ENCODE results near the gene MTX1.

DNA sequence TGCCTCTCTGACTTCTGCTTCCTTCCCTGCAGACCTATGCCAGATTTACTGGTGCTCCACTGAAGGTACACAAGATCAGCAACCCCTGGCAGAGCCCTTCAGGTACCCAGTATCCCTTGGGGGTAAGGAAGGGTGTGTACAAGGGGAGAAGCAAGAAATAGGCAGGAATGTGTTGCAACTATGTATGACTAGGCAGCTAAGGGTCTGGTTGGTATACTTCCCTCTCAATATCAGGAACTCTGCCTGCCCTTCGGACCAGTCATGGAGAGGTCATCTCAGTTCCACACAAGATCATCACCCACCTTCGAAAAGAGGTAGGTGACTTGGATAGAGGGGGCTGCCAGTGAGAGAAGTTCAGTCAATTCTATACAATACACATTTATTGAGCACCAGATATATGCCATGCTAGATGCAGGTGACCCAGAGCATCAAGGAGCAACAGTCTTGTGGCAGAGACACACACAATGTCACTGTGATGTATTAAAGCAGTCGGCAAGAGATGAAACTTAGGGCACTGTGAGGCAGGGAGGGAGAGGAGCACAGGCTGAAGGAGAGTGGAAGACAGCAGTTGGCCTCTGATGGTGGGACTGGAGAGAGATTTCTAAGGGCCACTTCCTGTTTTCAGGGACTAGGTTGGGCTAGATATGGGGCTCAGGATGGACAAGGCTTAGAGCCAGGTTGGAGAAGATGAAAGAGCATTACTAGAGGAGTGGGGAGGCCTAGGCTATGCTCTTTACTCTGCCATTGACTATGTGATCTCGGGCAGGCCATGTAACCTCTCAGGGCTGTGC lies 2.0 kb downstream of the MTX1 start:
- TF ChIP-seq CTCF (IDR thresholded peaks at IDR 0.05) (no peak), POLR2AphosphoS5 (IDR thresholded peaks at IDR 0.05) (no peak)
